Measurements from ENCODE around the gene SH3PXD2A. TPM values are rescaled to one million over a fixed set of nuclear protein-coding genes. Genes with fewer than 3 reads are reported as not detected.
A peak's percentile ranks its signal among the peaks of the same experiment; 100 is the strongest.

Gene SH3PXD2A
- total RNA-seq, 2 experiments from 2014 or later = 16.5 to 17.9 TPM

DNA sequence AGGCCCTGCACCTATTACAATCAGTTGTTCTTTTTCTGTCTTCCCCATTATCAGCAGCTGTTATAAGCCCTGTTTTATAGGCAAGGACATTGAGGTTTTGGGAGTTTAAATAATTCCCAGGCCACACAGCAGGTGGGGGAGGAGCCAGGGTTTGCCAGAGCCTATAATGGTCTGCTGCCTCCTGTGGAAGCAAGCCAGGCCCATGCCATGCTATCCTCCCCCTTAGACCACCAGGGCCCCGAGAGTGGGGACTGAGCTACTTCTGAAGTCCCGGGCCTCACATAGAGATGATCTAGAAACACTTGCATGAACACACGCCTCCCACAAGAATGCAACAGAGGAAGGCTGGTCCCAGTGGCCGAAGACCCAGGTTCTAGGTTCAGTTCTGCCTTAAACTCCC is 141.7 kb downstream of the SH3PXD2A start:
- ChIA-PET CTCF (interaction anchor here (0.6 to 6.7 kb wide), 16 partner anchors 10 to 176 kb away, joined by 4 to 78 read pairs (median 12); partner anchors contain the start of gene SH3PXD2A), POLR2A (interaction anchor here (1.5 to 3.4 kb wide), 2 partner anchors 68 to 134 kb away, joined by 4 to 8 read pairs; no protein-coding TSS in a partner anchor)
- Mint-ChIP-seq H3K36me3 (ENCODE audit: low read depth) (no peaks in the 10 kb centered on the region), H3K9me3 (no peaks in the 10 kb centered on the region), H3K27ac (no peak overlapping the region), H3K27me3 (no peaks in the 10 kb centered on the region), H3K4me3 (no peak overlapping the region), H3K4me1 (peaks cover 12% of the 10 kb centered on the region)
- no peak for DNase-seq

DNA sequence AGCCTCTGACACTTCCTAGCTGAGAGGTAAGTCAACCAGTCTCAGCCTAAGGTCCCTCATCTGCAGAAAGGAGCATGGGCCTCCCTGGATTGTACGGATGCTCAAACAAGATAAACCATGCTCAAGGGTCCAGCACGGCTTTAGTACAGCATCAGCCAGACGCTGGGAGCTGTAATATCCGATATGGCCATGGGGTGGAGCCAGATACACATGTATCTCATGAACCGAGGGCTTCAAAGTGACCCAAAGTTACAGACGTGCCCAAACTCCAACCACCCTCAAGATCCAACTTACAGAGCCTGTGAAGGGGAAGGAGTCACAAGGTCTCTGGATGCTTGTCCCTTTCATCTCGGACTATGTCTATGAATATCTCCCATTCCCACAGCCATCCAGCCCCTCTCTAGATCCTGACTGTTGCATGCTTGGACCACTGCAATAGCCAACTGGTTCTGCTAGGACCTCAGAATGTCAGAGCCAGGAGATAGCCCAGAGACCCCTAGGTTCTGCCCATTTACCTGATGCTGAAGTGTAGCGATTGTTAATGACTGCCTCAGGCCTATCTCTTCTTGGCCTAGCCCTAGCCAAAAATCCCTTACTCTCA is 142.4 kb downstream of the SH3PXD2A start:
- ChIA-PET POLR2A (interaction anchor here (0.9 to 3.4 kb wide), 8 partner anchors 60 to 175 kb away, joined by 3 to 8 read pairs (median 4); partner anchors contain the start of gene SH3PXD2A), CTCF (interaction anchor here (0.7 to 6.7 kb wide), 42 partner anchors 10 to 409 kb away, joined by 3 to 78 read pairs (median 6); partner anchors contain the start of genes SFR1 and SH3PXD2A)
- Mint-ChIP-seq H3K36me3 (ENCODE audit: low read depth) (no peaks in the 10 kb centered on the region), H3K4me1 (peaks cover 14% of the 10 kb centered on the region), H3K27me3 (no peaks in the 10 kb centered on the region), H3K4me3 (no peak overlapping the region), H3K27ac (no peak overlapping the region), H3K9me3 (no peaks in the 10 kb centered on the region)
- DNase-seq = peak; percentile 86

DNA sequence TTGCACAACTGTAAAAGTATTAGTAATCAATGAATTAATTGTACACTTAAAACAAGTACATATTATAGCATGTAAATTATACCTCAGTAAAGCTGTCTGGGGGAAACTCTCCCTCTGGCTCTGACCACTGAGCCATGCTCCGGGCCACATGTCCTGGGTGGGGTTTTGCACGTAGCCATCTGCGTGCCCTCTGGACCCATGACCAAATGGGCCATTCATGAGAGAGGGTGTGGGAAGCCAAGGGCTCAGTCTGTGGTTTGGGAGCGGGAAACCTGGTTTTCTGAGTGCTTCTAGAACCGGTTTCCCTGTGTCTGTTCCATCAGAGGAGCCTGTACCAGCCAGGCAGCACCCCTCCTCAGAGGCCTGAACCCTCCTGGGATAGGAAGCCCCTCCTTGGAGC is 143.2 kb downstream of the SH3PXD2A start:
- DNase-seq = no peak
- Mint-ChIP-seq H3K4me1 (peaks cover 14% of the 10 kb centered on the region), H3K4me3 (no peak overlapping the region), H3K27me3 (no peaks in the 10 kb centered on the region), H3K9me3 (no peaks in the 10 kb centered on the region), H3K27ac (no peak overlapping the region), H3K36me3 (ENCODE audit: low read depth) (no peaks in the 10 kb centered on the region)
- ChIA-PET POLR2A (interaction anchor here (0.9 to 3.4 kb wide), 6 partner anchors 60 to 176 kb away, joined by 3 to 8 read pairs (median 4); no protein-coding TSS in a partner anchor), CTCF (interaction anchor here (0.6 to 6.7 kb wide), 37 partner anchors 9 to 574 kb away, joined by 3 to 78 read pairs (median 6); partner anchors contain the start of genes SFR1 and SH3PXD2A)

DNA sequence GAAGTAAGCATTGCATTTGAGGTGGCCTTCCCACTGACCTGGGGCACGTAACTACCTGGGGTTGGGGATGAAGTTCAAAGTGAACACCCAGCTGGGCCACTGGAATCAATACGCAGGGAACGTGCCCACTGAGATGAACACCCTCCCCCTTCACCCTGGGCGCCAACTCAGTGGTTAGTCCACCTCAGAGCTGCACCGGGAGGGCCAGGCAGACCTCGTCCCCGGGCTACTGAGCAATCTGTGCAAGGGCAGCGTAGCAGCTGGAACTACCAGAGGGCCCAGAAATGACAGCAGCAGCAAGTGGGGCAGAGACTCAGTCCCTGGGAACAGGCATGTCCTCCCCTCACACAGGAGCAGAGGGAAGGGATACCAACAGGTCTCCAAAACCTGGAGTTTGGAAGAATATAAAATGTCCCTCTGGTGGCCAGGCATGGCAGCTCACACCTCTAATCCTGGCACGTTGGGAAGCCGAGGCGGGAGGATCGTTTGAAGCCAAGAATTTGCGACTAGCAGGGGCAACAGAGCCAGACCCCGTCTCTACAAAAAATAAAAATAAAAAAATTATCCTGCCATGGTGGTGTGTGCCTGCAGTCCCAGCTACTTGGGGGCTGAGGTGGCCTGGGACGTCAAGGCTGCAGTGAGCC is 143.9 kb downstream of the SH3PXD2A start:
- H3K27me3 Mint-ChIP-seq = no peaks in the 10 kb centered on the region
- no peak for DNase-seq
- no peak overlapping the region for H3K4me3 Mint-ChIP-seq
- peaks cover 14% of the 10 kb centered on the region for H3K4me1 Mint-ChIP-seq
- H3K9me3 Mint-ChIP-seq = no peaks in the 10 kb centered on the region
- no peak overlapping the region for H3K27ac Mint-ChIP-seq
- POLR2A ChIA-PET = interaction anchor here (2.1 to 3.4 kb wide), 2 partner anchors 70 to 145 kb away, joined by 4 to 8 read pairs; no protein-coding TSS in a partner anchor
- CTCF ChIA-PET = interaction anchor here (0.6 to 6.7 kb wide), 20 partner anchors 8 to 411 kb away, joined by 3 to 78 read pairs (median 10); partner anchors contain the start of genes SFR1 and SH3PXD2A
- H3K36me3 Mint-ChIP-seq (ENCODE audit: low read depth) = no peaks in the 10 kb centered on the region

DNA sequence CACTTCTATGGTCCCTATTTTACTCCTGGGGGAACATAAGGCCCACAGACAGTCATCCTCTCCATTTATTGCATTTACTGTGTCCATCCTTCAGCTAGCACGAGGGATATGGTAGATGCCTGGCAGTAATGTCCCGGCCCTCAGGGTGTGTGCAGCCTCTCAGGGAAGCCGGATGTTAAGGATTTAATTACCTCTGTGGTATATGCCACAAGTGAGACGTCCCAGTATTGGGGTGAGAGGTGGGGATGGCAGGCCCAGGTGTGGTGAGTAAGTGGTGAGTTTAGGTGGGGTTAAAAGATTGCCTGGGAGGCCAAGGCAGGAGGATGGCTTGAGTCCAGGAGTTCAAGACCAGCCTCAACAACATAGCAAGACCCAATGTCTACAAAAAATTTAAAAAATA is 144.9 kb downstream of the SH3PXD2A start:
- POLR2A ChIA-PET = interaction anchor here (3.4 kb wide), 1 partner anchor 71 kb away, joined by 8 read pairs; no protein-coding TSS in a partner anchor
- Mint-ChIP-seq H3K4me3 (no peak overlapping the region), H3K4me1 (peaks cover 14% of the 10 kb centered on the region), H3K9me3 (no peaks in the 10 kb centered on the region), H3K36me3 (ENCODE audit: low read depth) (no peaks in the 10 kb centered on the region), H3K27me3 (no peaks in the 10 kb centered on the region), H3K27ac (no peak overlapping the region)
- DNase-seq = no peak
- CTCF ChIA-PET = interaction anchor here (1.0 to 6.7 kb wide), 11 partner anchors 7 to 389 kb away, joined by 3 to 78 read pairs (median 19); partner anchors contain the start of gene SH3PXD2A

DNA sequence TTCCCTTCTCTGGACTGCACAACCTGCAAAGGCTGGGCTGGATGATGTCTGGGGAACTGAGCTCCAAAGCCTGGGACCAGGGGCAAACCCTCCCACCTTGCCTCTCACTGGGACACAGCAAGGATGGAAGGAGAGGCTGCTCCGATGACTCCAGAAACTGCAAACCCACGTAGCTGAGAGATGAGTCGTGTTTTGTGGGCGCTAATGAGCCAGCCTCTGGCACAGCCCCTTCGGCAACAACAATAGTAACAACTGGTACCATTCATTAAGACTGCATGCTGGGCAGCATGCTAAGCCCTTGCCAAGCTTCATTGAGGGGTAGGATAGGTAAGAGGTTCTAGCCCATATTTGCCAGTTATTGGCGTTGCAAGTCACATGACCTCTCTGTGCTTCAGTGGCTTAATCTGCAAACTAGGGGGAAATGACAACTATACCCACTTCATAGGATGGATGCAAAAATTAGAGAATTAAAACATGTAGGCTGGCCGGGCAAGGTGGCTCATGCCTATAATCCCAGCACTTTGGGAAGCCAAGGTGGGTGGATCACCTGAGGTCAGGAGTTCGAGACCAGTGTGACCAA is 145.9 kb downstream of the SH3PXD2A start:
- Mint-ChIP-seq H3K27ac (no peak overlapping the region), H3K36me3 (ENCODE audit: low read depth) (no peaks in the 10 kb centered on the region), H3K27me3 (no peaks in the 10 kb centered on the region), H3K9me3 (no peaks in the 10 kb centered on the region), H3K4me1 (peaks cover 14% of the 10 kb centered on the region), H3K4me3 (no peak overlapping the region)
- POLR2A ChIA-PET = no interaction called here
- CTCF ChIA-PET = interaction anchor here (1.2 to 6.7 kb wide), 5 partner anchors 13 to 148 kb away, joined by 3 to 78 read pairs (median 23); partner anchors contain the start of gene SH3PXD2A
- no peak for DNase-seq

DNA sequence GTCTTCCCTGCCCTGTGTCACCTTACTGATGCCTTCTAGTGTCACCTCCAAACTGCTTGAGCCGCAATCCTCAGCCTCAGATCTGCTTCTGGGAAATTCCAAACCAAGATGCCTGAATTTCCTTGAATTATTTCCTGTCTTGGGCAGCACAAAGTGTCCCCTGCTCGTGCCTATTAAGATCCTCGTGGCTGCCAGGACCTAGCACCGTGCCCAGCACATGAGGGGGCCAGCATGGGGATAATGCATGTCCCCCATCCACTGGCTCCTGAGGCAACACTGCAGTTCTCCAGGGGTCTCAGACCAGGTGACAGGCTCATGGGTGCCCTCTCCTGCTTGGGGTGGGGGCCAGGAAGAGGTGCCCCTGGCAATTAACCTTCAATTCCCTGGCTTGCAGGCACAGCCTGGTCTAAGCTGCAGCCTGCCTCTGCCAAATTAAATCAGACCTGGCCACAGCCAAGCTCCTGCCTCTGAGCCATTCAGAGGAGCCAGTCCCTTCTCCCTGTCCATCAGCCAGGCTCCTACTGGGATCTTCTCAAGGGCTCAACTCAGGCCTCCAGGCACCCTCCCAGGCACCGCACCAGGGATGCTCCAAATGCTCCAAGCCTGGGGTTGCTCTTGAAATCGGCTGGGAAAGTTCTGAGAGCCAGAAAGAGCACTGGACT is 146.6 kb downstream of the SH3PXD2A start:
- CTCF ChIA-PET = interaction anchor here (1.3 to 6.7 kb wide), 5 partner anchors 21 to 180 kb away, joined by 3 to 78 read pairs (median 5); no protein-coding TSS in a partner anchor
- Mint-ChIP-seq H3K9me3 (no peaks in the 10 kb centered on the region), H3K4me3 (no peak overlapping the region), H3K27ac (no peak overlapping the region), H3K27me3 (no peaks in the 10 kb centered on the region), H3K36me3 (ENCODE audit: low read depth) (no peaks in the 10 kb centered on the region), H3K4me1 (peaks cover 14% of the 10 kb centered on the region)
- no peak for DNase-seq
- POLR2A ChIA-PET = interaction anchor here (1.0 kb wide), 1 partner anchor 177 kb away, joined by 3 read pairs; no protein-coding TSS in a partner anchor

DNA sequence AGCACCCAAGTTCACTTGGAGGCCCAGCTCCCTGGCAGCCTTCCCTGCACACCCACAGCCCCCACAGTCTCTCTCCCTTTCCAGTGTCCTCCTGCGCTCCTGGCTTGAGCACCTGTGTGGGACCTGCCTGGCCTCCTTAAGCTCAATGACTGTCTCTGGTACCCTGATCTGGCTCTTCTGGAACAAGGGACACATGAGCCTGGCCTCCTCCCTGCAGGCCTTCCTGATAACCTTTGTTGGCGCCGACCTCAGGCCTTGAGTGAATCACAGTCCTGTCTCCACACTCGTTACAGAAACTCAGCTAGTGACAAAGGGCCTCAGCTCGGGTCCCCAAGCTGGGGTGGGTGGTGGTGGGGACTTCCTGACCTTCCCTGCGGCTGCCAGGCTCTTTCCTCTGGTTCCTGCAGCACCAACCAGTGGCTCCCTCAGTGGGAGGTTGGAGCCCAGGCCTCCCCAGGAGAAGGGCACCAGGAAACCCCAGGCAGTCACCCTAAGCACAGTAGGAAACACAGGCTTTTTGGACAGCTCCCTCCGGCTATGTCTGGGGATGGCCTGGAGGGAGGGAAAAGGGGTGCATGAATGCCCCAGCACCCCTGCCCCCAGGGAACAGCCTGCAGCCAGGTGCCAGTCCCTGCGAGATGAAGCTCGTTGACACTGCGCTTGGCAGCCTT is 147.3 kb downstream of the SH3PXD2A start:
- Mint-ChIP-seq H3K27me3 (no peaks in the 10 kb centered on the region), H3K9me3 (no peaks in the 10 kb centered on the region), H3K36me3 (ENCODE audit: low read depth) (no peaks in the 10 kb centered on the region), H3K4me1 (peaks cover 12% of the 10 kb centered on the region), H3K27ac (no peak overlapping the region), H3K4me3 (no peak overlapping the region)
- DNase-seq = no peak
- CTCF ChIA-PET = interaction anchor here (1.3 to 2.0 kb wide), 4 partner anchors 20 to 180 kb away, joined by 3 to 6 read pairs (median 4); no protein-coding TSS in a partner anchor
- POLR2A ChIA-PET = interaction anchor here (1.0 kb wide), 1 partner anchor 178 kb away, joined by 3 read pairs; no protein-coding TSS in a partner anchor

DNA sequence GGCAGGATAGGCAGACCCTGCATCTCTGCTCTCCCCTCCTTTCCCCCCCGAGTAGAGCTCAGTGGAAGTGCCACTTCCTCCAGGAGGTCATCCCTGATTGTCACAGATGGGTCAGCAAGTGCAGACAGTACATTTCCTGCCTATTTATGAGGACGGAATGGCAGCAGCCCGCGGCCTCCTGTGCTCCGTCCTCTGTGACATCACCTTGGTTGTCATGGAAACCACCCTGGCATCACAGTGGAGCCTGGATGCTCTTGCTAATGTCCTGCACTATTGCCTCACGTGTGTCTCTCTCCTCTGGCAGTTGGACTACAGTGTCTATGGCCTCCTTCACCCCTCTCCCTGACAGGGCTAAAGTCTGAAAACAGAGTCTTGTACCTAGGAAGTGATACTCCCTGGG is 148.6 kb downstream of the SH3PXD2A start:
- Mint-ChIP-seq H3K27me3 (no peaks in the 10 kb centered on the region), H3K4me1 (peaks cover 9% of the 10 kb centered on the region), H3K4me3 (no peak overlapping the region), H3K9me3 (no peaks in the 10 kb centered on the region), H3K27ac (no peak overlapping the region), H3K36me3 (ENCODE audit: low read depth) (no peaks in the 10 kb centered on the region)
- CTCF ChIA-PET = interaction anchor here (0.9 to 2.0 kb wide), 2 partner anchors 21 to 163 kb away, joined by 3 to 6 read pairs; no protein-coding TSS in a partner anchor
- no peak for DNase-seq
- POLR2A ChIA-PET = no interaction called here

DNA sequence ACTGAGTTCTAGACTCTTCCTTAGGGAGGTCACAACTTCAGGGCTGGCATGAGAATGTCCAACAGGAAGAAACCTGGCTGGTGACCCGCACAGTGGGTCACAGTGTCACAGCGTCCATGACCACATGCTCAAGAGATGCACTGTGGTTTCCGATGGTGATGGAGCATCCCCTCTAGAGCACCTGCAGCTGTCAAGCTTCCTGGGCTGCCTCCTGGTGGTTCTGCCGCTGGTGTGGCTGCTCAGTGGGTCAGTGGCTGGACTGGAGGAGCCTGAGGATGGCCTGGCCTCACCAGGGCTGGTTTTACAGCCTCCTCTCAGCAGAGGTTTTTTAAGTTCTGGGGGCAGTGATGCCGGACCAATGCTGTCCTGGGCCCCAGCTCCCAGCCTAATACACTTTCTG is 149.3 kb downstream of the SH3PXD2A start:
- POLR2A ChIA-PET = interaction anchor here (1.1 kb wide), 1 partner anchor 9 kb away, joined by 3 read pairs; no protein-coding TSS in a partner anchor
- Mint-ChIP-seq H3K27ac (no peak overlapping the region), H3K27me3 (no peaks in the 10 kb centered on the region), H3K4me3 (no peak overlapping the region), H3K36me3 (ENCODE audit: low read depth) (no peaks in the 10 kb centered on the region), H3K4me1 (peaks cover 9% of the 10 kb centered on the region), H3K9me3 (no peaks in the 10 kb centered on the region)
- no peak for DNase-seq
- CTCF ChIA-PET = interaction anchor here (0.7 to 1.4 kb wide), 4 partner anchors 19 to 182 kb away, joined by 3 to 7 read pairs (median 4); no protein-coding TSS in a partner anchor

DNA sequence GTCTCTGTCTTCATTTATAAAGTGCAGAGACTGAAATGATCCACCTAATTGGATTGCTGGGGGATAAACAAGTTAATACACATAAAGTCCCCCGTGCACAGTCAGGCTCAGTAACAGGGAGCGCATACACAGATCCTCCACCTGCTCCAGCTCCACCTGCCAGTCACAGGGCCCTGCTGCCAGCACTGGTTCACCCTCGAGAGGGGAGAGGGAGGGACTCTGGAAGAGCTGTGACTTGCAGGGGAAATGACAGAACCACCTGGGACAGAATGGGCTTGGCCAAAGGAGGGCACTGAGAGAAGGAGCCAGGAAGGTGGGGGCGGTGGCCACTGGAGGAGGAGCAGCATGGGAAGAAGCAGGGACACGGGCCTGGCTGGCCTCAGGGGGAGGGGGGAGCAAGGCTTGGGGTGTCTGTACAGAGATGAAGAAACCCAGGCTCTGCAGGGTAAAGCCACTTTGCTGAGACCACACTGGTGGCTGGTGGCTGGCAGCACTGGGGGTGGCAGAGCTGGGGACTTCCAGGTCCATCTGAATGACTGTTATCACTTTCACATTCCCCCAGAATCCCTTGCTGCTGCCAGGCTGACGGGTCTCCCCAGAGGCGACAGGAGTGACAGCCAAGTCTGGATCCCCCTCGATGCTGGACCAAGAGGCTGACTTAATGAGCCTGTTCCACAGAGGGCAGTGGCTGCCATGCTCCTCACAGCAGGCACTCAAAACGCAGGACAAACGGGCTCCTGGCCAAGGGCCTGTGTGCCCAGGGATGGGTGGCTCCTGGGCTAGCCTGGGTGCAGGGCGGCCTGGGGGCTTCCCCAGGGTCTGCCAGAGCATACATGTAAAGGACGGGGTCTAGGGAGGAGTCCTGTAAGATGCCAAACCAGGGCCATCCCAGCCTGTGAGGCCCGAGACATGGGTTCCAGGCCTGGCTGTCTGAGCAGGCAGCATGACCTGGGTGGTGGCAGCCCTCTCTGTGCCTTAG is 151.1 kb downstream of the SH3PXD2A start:
- no peak overlapping the region for H3K27ac Mint-ChIP-seq
- ChIA-PET CTCF (interaction anchor here (0.5 to 2.5 kb wide), 5 partner anchors 8 to 184 kb away, joined by 3 to 19 read pairs (median 4); no protein-coding TSS in a partner anchor), POLR2A (no interaction called here)
- no peak overlapping the region for H3K4me3 Mint-ChIP-seq
- H3K27me3 Mint-ChIP-seq = no peaks in the 10 kb centered on the region
- H3K9me3 Mint-ChIP-seq = no peaks in the 10 kb centered on the region
- peaks cover 3% of the 10 kb centered on the region for H3K4me1 Mint-ChIP-seq
- no peaks in the 10 kb centered on the region for H3K36me3 Mint-ChIP-seq (ENCODE audit: low read depth)
- DNase-seq = no peak
